LNCAP (cell line): ENCODE data around the gene WBP11.

Source experiments
- CTCF ChIP-seq: fragments of 450-650 bp; IDR thresholded peaks from 2 replicates; pipeline ENCODE4 v1.5.1; 2017; ENCODE audit warnings: mild to moderate bottlenecking

Gene WBP11

GRCh38 chr12:14795028-14795448 lies 8.2 kb downstream of the WBP11 start:
- TF ChIP-seq CTCF: no peak

- no peak for TF ChIP-seq CTCF
These were observed 17.7 kb downstream of the WBP11 start for GRCh38 chr12:14785568-14785967.

GRCh38 chr12:14784471-14784870 lies 18.8 kb downstream of the WBP11 start:
- TF ChIP-seq CTCF: no peak

- no peak for TF ChIP-seq CTCF
These were observed 20.5 kb downstream of the WBP11 start for GRCh38 chr12:14782756-14783155.

- no peak for TF ChIP-seq CTCF
These were observed 21.7 kb downstream of the WBP11 start for GRCh38 chr12:14781563-14781962.

GRCh38 chr12:14780859-14781258 lies 22.4 kb downstream of the WBP11 start:
- TF ChIP-seq CTCF: no peak

- no peak for TF ChIP-seq CTCF
These were observed 23.4 kb downstream of the WBP11 start for GRCh38 chr12:14779834-14780233.

- TF ChIP-seq CTCF: no peak
These were observed 26.0 kb downstream of the WBP11 start for GRCh38 chr12:14777271-14777670.
